Nephron progenitor cell (in vitro differentiated cells): ENCODE data around the gene ABCC8.

Source experiments
- DNase-seq: peaks from one replicate; pipeline ENCODE4 v3.0.0; 2021
- H3K27ac Mint-ChIP-seq: 2 replicates; pipeline ENCODE4 v1.8.0; 2021; ENCODE audit warnings: mild to moderate bottlenecking, moderate library complexity, mixed read lengths
- H3K27me3 Mint-ChIP-seq: 2 replicates; pipeline ENCODE4 v1.8.0; 2021; ENCODE audit warnings: mild to moderate bottlenecking, low read depth, mixed read lengths; ENCODE audit not compliant: poor library complexity
- H3K36me3 Mint-ChIP-seq: 2 replicates; pipeline ENCODE4 v1.8.0; 2021; ENCODE audit warnings: low read depth, mixed read lengths
- H3K4me1 Mint-ChIP-seq: 2 replicates; pipeline ENCODE4 v1.8.0; 2021; ENCODE audit warnings: mixed read lengths
- H3K4me3 Mint-ChIP-seq: 2 replicates; pipeline ENCODE4 v1.8.0; 2021; ENCODE audit warnings: mild to moderate bottlenecking, moderate library complexity, mixed read lengths
- H3K9me3 Mint-ChIP-seq: 2 replicates; pipeline ENCODE4 v1.8.0; 2021; ENCODE audit warnings: mild to moderate bottlenecking, moderate library complexity, mixed read lengths
- TF ChIP-seq, protein P1 (sequence below): fragments of 200-600 bp; sonication (generic); IDR thresholded peaks from 2 replicates; pipeline ENCODE4 v1.5.0; 2021; ENCODE audit warnings: antibody characterized with exemption

Gene ABCC8

DNA sequence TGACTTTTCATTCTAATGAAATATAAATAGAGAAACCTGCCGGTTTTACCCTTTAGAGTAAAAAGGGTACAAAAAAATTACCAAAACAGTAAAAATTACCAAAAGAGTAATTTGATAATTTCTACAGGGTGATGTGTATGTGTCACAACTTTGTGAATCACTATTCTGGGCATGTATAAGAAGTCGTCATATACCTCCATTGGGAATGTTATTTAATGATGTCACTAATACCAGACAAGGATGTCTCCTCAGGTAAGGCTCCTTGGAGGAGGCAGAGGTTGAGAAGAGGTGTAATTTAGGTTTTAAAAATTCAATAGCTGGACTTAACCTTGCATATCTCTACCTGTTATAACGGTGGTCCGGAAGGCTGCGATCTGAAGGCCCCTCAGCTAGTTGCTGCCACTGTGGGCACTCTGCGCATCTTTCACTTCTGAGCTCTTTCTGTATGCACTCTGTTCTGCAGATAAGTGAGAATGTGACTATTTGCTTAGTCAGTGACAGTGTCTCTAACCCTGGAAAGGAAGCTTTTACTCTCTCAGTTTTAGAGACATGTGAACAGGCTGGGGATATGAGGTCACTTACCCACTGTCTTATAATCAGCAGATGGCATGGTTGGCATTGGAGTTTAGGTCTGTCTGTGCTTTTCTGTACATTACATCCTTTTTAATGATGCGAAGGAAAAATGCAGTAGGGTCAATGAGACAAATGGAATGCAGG, 126.0 kb downstream of the ABCC8 start:
- DNase-seq, result no peak
- Mint-ChIP-seq H3K9me3 (peaks cover 11% of the 10 kb centered on the region), H3K27ac (no peak overlapping the region), H3K27me3 (peaks cover 68% of the 10 kb centered on the region), H3K4me1 (peaks cover 22% of the 10 kb centered on the region), H3K36me3 (no peaks in the 10 kb centered on the region), H3K4me3 (peak overlapping the region; percentile 87)
- TF ChIP-seq, protein P1, sequence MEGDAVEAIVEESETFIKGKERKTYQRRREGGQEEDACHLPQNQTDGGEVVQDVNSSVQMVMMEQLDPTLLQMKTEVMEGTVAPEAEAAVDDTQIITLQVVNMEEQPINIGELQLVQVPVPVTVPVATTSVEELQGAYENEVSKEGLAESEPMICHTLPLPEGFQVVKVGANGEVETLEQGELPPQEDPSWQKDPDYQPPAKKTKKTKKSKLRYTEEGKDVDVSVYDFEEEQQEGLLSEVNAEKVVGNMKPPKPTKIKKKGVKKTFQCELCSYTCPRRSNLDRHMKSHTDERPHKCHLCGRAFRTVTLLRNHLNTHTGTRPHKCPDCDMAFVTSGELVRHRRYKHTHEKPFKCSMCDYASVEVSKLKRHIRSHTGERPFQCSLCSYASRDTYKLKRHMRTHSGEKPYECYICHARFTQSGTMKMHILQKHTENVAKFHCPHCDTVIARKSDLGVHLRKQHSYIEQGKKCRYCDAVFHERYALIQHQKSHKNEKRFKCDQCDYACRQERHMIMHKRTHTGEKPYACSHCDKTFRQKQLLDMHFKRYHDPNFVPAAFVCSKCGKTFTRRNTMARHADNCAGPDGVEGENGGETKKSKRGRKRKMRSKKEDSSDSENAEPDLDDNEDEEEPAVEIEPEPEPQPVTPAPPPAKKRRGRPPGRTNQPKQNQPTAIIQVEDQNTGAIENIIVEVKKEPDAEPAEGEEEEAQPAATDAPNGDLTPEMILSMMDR, result no peak

DNA sequence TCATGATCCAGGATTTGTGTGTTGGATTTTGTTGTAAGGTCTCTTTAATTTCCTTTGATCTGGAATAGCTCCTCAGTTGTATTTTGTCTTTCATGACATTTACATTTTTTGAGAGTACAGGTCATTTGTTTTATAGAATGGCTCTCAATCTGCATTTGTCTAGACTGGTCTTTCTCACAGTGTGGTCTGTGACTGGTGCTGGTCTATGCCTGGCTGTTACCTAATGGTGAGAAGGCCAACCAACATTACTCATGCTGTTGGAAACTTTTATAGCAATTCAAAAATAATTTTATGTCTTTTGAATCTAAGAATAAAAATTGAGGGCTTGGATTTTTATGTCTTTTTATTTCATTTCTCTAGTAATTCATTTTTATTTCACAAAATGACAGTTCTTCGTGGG, 129.0 kb downstream of the ABCC8 start:
- Mint-ChIP-seq H3K36me3 (no peaks in the 10 kb centered on the region), H3K9me3 (no peaks in the 10 kb centered on the region), H3K4me1 (peaks cover 5% of the 10 kb centered on the region), H3K27ac (no peak overlapping the region), H3K4me3 (no peak overlapping the region), H3K27me3 (peaks cover 49% of the 10 kb centered on the region)
- TF ChIP-seq, protein P1, result no peak
- DNase-seq, result no peak

DNA sequence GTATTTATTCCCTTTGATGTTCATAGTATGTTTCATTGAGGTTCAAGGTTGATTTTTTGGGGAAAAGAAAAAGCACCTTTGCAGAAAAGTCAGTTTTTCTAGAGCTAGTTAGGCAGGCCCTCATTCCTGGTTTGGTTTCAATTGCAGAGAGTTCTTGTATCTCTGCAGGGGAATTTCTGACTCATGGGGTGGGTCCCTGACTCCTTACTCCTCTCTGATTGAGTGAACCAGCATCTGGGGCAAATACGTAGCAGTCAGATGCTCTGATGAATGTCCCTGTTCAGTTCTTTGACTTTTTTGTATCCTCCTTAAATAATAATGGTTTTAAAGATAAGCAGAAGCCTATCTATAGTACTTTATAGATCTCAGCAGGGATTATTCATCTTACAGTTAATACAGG, 132.7 kb downstream of the ABCC8 start:
- no peaks in the 10 kb centered on the region for H3K4me1 Mint-ChIP-seq
- TF ChIP-seq, protein P1, result no peak
- no peak overlapping the region for H3K4me3 Mint-ChIP-seq
- H3K27ac Mint-ChIP-seq, result no peak overlapping the region
- no peaks in the 10 kb centered on the region for H3K9me3 Mint-ChIP-seq
- no peaks in the 10 kb centered on the region for H3K36me3 Mint-ChIP-seq
- DNase-seq, result no peak
- H3K27me3 Mint-ChIP-seq, result peaks cover 15% of the 10 kb centered on the region

DNA sequence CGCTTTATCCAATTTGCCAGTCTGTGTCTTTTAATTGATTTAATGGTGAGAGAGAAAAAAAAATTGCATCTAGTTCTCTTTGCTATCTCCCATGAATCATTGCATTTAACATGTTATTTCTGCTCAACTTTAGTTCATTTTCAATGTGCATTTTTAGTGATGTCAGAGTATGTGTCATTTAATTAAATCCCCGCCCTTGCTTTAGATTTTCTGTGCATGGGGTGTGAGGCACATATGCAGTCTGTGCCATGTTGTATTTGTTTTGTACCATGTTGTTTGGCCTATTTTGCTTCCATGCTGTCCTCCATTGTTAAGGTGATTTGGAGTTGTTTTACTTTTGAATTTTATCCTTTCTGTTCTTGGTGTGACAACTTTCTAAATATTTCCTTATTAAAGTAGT, 133.4 kb downstream of the ABCC8 start:
- DNase-seq, result no peak
- no peak overlapping the region for H3K4me3 Mint-ChIP-seq
- no peaks in the 10 kb centered on the region for H3K36me3 Mint-ChIP-seq
- H3K27ac Mint-ChIP-seq, result no peak overlapping the region
- TF ChIP-seq, protein P1, result no peak
- H3K4me1 Mint-ChIP-seq, result no peaks in the 10 kb centered on the region
- H3K9me3 Mint-ChIP-seq, result no peaks in the 10 kb centered on the region
- peaks cover 9% of the 10 kb centered on the region for H3K27me3 Mint-ChIP-seq
